ENCODE data around the gene NEK6.

DNA sequence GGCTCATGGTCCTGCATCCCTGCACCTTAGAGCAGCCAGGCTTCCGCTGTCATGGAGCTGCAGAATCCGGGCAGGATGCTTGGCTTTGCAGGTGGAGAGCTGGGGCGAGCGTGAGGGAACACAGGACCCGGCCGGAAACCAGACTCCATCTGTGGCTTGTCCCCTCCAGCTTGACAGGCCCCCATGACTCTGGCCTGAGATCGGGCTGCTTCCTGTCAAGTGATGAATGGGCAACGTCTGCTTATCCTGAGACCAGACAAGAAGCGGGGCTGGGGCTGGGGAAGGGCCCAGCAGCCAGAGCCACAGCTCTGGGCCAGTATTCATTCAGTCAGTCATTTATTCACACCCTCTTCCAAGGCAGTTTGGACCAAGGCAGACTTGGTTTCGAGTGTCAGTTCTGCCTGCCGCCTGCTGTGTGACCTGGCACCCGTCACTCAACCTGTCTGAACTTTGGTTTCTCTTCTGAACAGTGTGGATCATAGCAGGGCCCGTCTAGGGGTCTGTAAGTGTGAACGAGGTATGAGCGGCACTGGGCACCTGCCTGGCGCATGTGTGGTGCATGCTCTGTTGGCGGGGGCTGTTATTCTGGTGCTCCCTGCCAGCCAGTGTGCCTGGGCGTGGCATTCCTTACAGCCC, 37.5 kb downstream of the NEK6 start:
- TF ChIP-seq CTCF (IDR thresholded peaks at IDR 0.05) = no peak
- TF ChIP-seq POLR2A (IDR thresholded peaks at IDR 0.05) = no peak
